RKO (cell line): Measurements from ENCODE around the gene TAF3.
"Not testable (repeated sequence)": the region's sequence is repeated elsewhere in the genome, so short reads cannot be mapped to it uniquely, and the experiment has no call there.

Source experiments
- DNase-seq: peaks from one replicate; pipeline ENCODE4 v3.0.0-alpha.2; 2016; ENCODE audit warnings: low spot score

The TAF3 gene

DNA sequence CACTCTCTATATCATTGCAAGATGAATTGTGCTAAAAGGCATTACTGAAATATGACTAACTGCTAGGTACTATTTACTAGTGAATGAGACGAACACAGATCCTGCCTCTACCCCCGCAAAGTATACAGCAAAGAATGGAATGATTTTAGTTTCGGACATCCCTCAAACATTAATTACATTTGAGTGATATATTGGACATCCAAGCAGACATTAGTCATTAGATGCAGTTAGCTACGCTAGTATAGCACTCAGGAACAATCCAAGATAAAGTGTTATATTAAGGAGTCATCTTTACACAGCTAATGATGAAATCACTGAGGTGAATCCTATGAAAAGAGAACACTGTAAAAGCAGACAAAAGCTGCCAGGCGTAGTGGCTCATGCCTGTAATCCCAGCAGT is 7.3 kb upstream of the TAF3 start:
- no peak for DNase-seq

DNA sequence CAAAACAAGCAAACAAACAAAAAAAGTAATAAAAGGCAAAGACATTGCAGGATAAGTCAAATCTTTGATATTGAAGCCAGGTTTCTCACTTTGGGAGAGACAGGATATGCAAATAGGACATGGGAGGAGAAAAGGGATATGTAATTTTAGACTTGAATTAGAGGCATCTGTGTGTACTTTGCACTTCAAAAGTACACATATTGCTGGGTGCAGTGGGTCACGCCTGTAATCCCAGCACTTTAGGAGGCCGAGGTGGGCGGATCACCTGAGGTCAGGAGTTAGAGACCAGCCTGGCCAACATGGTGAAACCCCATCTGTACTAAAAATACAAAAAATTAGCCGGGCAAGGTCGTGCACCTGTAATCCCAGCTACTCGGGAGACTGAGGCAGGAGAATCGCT is 6.6 kb upstream of the TAF3 start:
- DNase-seq: not testable (repeated sequence)

DNA sequence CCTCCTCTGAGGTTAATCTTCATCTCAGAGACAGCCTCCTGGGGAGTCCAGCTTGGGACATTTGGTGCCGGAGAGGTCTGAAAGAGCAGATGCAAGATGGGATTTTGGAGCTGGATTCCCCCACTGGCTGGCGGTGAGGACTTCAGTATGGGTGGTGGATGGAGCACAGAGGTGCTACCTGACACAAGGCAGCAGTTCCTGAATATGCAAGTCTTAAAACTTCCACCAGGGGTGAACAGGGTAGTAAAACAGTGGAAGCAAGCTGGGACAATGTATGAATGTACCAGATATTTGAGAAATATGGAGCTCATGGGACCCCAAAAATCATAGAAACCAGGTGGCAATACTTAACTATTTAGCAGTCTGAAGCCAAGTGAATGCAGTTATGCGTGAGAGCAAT is 4.8 kb upstream of the TAF3 start:
- no peak for DNase-seq

DNA sequence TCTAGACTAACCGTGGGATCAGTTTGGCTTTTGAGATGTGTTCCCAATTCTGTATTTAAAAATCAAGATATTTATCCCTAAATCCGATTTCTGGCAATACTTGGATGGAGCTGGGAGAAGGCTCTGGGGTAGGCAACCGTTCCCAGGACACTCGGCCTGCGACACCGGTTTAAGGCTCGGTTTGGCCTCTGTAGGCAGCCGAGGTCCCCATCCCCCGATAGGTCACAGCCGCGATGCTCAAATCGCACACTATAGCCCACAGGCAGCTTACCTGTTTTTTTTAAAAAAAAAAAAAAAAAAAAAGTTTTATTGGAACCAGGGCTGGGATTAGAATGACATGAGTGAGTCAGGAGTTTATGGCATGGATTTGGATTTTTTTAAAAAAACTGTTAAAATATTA is 729 bp upstream of the TAF3 start:
- no peak for DNase-seq

DNA sequence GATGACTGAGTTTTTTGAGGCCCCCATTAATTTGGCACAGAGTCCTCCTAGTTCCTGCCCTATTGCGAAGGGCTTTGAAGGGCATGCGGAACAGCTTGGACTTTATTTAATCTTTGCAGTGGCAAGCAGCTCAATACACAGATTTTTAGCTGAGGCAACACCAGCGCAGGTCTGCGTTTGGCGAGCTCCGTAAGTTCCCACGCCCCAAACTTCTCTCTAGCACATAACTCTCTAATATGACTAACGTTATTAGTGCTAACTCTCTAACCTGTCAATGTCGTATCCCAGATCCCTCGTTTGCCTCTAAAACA is 366 bp upstream of the TAF3 start:
- no peak for DNase-seq

DNA sequence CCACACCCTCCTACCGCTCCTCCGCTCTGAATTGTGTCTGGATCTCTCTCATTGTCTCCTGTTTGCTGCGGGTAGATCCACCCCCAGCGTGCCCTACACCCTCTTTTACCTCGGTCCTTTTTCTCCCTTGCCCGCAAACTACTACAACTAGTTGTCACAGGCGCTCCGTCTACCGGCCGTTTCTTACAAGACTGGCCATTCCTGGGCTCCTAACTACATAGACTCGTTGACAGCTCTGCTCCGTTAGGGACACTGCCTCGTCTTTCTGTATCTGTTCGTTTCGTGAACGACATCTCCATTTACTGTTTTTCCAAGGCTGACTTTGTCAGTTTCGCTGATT is 786 bp downstream of the TAF3 start:
- peak; percentile 83 for DNase-seq

DNA sequence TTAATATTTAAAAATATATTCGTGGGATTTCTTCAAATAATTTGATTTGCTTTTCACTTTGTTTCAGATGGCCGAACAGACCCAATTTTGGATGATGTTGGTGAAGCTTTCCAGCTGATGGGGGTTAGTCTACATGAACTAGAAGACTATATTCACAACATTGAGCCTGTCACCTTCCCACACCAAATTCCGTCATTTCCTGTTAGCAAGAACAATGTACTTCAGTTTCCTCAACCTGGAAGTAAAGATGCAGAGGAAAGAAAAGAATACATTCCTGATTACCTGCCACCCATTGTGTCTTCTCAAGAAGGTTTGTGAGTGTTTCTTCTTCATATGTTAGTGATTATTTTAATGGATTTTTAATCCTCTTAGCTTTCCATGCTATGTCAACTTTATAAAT is 5.9 kb downstream of the TAF3 start:
- DNase-seq: no peak

DNA sequence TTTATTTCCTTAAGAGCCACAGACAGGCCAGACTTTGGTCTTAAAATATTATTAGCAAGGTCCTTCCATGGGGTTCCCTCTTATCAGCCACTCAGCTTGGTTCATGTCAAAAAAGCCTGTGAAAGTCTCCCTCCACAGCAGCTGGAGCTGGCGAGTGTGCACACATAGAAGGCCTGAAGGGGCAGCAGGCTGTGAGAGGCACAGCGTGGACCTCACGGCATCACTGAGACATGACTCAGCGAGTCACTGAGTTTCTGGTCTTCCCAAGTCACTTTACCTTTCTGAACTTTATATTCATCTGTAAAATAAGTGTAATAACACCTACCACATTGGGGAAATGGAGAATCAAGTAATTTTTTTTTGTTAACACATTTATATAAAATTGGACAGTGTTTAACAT is 8.7 kb downstream of the TAF3 start:
- DNase-seq: peak; percentile 78

DNA sequence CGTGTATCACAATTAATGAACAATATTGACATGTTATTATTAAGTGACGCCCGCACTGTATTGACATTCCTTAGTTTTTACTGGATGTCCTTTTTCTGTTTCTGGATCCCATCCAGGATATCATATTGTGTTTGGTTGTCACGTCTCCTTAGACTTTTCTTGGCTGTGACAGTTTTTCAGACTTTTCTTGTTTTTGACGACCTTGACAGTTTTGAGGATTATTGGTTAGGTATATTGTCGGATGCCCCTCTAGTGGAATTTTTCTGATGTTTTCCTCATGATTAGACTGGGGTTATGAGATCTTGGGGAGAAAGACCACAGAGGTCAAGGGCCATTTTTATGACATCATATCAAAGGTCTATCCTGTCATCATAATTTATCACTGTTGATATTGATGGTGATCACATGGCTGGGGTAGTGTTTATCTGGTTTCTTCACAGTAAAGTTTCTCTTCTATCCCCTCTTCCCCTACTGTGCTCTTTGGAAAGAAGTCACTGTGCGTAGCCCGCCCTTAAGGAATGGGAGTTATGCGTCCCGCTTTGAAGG is 11.1 kb downstream of the TAF3 start:
- no peak for DNase-seq

DNA sequence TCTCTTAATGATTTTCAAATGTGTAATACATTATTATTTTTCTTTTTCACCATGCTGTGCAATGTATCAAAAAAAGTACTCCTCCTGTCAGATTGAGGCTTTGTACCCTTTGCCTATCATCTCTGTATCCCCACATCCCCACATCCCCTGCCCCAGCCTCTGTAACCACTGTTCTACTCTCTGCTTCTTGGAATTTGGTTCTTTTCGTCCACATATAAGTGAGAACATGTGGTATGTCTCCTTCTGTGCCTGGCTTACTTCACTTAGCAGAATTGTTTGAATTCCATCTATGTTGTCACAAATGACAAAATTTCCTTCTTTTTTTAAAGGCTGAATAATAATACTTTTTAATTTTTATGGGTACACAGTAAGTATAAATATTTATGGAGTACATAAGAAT is 13.8 kb downstream of the TAF3 start:
- no peak for DNase-seq

DNA sequence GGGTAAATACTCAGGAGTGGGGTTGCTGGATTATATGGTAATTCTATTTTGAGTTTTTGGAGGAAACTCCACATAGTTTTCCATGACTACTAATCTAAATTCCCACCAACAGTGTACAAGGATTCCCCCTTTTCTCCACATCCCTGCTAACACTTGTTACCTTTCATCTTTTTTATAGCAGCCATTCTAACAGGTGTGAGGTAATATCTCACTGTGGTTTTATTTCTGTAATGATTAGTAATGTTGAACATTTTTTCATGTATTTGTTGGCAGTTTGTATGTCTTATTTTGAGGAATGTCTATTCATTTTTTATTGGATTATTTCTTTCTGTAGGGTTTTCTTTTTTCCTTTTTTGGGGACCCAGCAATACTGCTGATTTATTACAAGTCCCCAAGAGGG is 14.9 kb downstream of the TAF3 start:
- DNase-seq: no peak

DNA sequence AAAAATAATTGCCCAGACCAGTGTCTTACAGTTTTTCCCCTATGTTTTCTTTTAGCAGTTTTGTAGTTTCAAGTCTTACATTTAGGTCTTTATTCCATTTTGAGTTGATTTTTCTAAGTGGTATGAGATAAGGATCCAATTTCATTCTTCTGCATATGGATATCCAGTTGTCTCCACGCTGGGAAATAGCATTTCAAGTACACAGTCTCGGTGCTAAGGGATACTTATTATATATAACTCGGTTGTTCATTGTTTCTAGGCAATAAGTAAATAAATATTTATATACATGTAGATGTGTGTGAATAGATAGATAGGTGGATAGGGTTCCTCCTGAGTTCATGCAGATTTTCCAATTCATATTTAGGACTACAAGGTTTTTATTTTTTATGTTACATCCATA is 16.0 kb downstream of the TAF3 start:
- no peak for DNase-seq

DNA sequence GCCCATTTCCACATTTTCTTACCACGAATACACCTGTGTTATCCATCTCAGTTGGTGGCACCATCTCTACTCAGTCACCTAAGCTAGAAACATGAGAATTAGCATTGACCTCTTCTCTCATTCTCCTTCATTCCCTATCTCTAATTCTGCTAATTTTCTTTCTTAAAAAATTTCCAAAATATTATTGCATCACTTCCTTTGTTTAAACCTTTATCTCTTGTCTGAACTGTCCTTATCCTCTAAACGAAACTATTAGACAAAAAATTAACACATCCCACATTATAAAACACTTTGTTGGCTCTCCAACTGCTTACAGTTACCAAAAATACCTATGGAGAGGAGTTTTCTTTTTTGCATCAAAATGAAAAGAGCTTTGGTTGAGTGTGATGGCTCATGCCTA is 18.3 kb downstream of the TAF3 start:
- DNase-seq: no peak

DNA sequence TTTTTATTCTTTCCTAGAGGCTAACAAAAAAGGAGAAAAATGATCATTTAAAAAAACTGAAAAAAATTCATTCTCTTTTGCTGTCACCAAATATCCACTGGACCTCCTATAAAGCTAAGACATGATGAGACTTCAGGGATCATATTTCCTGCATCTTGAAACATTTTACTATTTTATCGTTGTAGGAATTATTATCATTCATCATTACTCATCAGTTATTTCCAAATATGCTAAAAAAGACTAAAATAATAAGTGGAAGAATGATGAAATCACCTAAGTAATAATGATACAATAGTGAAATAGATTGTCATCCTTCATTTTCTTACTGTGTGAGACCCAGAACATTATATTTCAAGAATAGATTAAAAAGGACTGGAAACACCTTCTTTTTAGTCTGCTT is 28.3 kb downstream of the TAF3 start:
- no peak for DNase-seq

DNA sequence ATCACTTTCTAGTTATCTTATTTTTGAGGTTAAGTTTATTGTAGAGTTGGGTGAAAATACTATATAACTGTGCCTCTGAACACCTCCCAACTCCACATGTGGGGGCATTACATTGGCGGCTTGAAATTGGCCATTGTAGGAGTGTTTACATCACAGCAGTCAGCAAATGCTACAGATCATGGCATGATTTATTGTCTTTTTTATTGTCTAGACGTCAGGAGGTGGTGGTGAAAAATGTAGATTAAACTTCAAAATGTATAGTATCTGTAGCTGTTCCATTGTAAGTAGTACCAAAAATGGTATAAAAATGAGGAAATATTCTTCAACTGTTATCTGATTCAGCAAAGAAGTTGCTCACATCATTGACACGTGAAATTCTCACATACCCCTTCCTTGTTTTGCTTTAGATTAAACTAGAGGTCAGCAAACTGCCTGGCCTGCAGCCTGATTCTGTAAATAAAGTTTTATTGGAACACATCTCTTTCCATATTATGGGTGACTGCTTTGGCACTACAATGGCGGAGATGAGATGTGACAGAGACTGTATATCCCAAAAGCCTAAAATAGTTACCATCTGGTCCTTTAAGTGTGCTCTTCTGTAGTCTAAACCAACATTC is 35.0 kb downstream of the TAF3 start:
- DNase-seq: no peak

DNA sequence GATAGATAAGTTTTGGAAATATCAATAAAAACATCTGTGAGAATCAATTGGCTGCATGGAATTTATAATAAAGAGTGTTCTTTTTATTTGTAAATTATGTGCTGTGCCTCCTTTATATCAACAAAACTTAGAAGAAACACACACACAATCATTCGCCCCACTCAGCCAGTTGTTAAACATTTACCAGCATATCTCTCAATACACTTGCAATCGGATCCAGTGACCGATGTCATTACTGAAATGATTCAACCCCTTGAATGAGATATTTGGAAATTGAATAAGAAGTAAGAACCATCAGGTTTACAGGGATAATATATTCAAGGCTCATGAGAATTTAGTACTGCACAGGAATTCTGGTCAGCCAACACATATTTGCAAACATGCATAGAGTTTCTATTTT is 35.6 kb downstream of the TAF3 start:
- no peak for DNase-seq

DNA sequence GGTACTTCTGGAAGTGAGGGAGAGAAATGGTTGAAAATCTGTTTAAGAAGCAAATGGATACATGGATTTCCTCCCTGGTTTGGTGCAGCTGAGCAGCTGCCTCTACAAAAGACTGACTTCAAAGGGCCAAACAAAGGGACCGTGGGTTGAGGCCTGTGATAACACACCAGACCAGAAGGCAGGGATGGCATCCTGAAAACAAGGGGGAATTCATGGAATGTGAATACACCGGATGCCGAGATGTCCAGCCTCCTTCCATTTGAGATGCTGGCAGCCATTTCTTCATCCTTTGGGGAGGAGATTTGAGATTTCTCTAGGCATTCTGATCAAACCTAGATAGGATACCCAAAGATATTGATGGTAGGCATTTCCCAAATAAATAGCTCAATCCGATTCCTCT is 36.9 kb downstream of the TAF3 start:
- no peak for DNase-seq

DNA sequence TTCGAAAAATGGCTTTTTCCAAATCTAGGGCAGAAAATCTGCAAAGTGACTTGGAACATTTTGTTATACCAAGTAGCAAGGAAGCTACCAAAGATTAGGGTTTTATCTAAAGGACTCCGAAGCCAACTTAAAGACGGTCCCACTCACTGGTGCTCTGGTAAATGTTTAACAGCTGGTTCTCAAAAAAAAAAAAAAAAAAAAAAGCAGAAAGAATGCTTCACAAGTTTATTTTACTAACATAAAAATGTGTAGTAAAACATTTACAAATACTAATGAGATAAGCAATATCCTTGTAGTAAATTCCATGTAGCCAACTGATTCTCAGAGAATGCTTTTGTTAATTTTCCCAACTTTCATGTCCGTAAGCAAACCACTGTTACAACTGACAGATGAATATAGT is 38.4 kb downstream of the TAF3 start:
- no peak for DNase-seq

DNA sequence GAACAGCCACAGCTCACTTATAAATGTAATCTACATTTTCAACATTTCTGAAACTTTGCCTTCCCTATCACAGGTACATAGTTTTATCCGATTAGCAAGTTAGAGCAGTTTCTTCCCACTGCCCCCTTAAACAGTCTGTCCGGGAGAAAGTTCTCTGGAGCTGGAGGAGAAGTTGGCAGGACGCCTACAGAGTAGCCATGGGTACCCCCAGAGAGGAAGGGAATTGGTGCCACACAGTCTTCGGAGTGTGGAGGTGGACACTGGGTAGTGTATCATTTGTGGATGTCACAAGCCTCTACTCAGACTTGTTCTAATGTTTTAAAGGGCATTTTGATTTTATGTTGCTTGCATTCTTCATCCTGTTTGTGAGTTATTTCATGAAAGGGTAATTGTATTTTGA is 39.0 kb downstream of the TAF3 start:
- no peak for DNase-seq

DNA sequence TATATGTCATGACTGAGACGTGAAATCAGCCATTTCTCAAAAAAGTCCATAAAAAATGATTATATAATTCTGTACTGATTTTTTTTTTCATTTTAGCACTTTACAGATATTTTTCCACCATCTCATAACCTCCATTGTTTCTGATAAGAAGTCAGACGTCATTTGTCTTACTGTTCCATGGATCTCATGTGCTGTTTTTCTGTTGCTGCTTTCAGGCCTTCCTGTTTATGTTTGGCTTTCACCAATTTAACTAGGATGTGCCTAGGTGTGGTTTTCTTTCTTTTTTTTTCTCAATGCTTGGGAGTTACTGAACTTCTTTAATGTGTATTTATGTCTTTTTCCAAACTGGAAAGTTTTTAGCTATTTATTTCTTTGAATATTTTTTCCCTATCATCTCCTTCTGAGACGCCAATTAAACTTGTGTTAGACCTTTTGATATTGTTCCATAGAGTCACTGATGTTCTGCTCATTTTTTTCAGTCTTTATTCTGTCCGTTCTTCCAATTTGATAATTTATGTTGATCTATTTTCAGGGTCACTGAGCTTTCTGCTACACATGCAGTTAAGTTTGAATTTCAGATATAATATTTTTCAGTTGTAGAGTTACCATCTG is 43.3 kb downstream of the TAF3 start:
- DNase-seq: no peak

DNA sequence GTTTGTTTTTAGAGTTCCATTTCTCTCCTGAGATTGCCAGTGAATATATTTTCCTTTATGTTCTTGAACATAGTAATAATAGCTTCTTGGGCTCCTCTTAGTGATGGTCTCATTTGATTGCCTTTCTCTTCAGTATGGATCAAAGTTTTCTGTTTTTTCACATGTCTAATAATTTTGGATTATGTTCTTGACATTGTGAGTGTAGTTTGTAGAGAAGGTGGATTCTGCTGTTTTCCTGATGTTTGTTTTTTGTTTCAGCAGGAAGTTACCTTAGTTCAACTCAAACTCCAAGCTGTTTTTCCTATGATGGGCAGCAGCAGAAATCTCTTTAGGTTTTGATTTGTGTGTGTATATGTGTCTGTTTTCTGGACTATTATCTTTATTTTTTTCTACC is 43.8 kb downstream of the TAF3 start:
- DNase-seq: no peak

DNA sequence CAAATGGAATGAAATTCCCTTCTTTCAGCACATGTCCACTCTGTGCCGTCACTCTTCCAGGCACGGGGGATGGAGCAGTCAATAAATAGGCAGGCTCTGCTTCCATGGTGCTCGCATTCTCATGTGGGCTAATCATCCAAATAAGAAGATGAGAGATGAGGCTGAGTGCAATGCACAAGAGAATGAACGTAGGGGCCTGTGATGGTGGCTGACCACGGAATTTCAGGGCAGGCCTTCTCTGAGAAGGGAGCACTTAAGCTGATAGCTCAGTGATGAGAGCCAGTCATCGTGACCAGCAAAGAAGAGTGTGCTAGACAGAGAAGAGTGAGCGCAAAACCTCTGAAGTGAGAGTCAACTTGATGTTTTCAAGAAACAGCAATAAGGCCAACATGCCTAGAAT is 47.9 kb downstream of the TAF3 start:
- DNase-seq: no peak

DNA sequence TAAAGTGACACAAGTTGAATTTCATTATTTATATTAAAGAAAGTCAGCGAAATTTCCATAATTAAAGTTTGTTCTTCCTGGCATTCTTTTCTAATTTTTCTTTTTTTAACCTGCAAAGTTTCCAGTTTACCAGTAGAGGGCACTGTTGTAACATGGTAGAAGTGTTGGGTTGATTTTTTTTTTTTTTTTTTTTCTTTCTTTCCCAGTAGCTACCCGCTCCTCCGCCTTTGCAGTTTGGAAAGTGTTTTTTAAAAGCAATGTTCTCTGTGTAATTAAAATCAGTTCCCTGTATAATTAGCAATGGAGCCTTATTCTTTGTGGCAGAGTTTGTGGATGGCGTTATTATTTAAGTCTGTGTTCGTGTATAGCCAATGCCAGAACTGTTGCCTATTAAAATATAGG is 53.7 kb downstream of the TAF3 start:
- peak; percentile 65 for DNase-seq

DNA sequence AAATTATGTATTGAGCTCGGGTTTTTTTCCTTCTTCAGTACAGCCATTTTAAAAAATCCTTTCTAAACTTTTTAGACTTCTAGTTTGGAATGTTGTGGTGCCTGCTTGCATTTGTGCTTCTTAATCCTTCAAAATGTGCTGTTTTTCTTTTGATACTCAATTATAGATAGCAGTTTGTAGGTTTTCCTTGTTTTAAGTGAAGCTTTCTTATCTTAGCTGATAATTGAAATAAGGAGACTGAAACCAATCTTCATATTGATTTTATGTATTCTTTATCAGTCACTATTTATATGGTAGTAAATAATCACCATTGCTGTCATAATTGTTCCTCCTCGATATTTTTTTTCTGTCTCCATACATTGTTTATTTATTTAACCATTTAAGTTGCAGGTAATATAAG is 56.6 kb downstream of the TAF3 start:
- DNase-seq: no peak
